Neural cell (in vitro differentiated cells): Measurements from ENCODE around the gene RANGAP1. TPM values are rescaled to one million over a fixed set of nuclear protein-coding genes. Genes with fewer than 3 reads are reported as not detected.

Experiments
- H2AFZ ChIP-seq: fragments of 200-600, 300-800 bp; sonication (generic), shearing (Covaris generic); 2 replicates; pipeline ENCODE4 v1.6.0; 2014; ENCODE audit warnings: low read depth, mild to moderate bottlenecking, antibody characterized with exemption, low read length, moderate library complexity
- H3F3A ChIP-seq: fragments of 200-600 bp; shearing (Covaris generic); 2 replicates; pipeline ENCODE4 v1.6.1; 2016; ENCODE audit warnings: mild to moderate bottlenecking, moderate library complexity, mixed read lengths, antibody characterized with exemption, low read length; ENCODE audit not compliant: insufficient read depth, poor library complexity, severe bottlenecking
- H3K27ac ChIP-seq: fragments of 200-600, 300-800 bp; sonication (generic), shearing (Covaris generic); 2 replicates; pipeline ENCODE4 v1.5.1; 2014; ENCODE audit warnings: mild to moderate bottlenecking, low read length, moderate library complexity
- H3K27me3 ChIP-seq: fragments of 300-800, 200-600 bp; sonication (generic), shearing (Covaris generic); 2 replicates; pipeline ENCODE4 v1.6.0; 2014; ENCODE audit warnings: mild to moderate bottlenecking, low read depth, low read length, moderate library complexity; ENCODE audit not compliant: insufficient read depth
- H3K36me3 ChIP-seq: fragments of 300-800, 200-600 bp; sonication (generic), shearing (Covaris generic); 2 replicates; pipeline ENCODE4 v1.5.1; 2014; ENCODE audit warnings: mild to moderate bottlenecking, antibody characterized with exemption, low read length, moderate library complexity; ENCODE audit not compliant: insufficient read depth
- H3K4me2 ChIP-seq: fragments of 300-800, 200-600 bp; sonication (generic), shearing (Covaris generic); 2 replicates; pipeline ENCODE4 v1.6.0; 2014; ENCODE audit warnings: mild to moderate bottlenecking, low read length
- H3K4me3 ChIP-seq: fragments of 300-800, 200-600 bp; sonication (generic), shearing (Covaris generic); 2 replicates; pipeline ENCODE4 v1.5.1; 2014; ENCODE audit warnings: mild to moderate bottlenecking, low read length, moderate library complexity
- H3K79me2 ChIP-seq: fragments of 200-600 bp; shearing (Covaris generic); replicated peaks from 2 replicates; pipeline ENCODE4 v1.6.0; 2014; ENCODE audit warnings: mild to moderate bottlenecking, low read length, moderate library complexity; ENCODE audit not compliant: insufficient read depth
- H3K9ac ChIP-seq: fragments of 300-800, 200-600 bp; sonication (generic), shearing (Covaris generic); 2 replicates; pipeline ENCODE4 v1.6.1; 2016; ENCODE audit warnings: mild to moderate bottlenecking, low read length, mixed read lengths
- H3K9me2 ChIP-seq: fragments of 200-600 bp; shearing (Covaris generic); 2 replicates; pipeline ENCODE4 v1.6.1; 2016; ENCODE audit warnings: mild to moderate bottlenecking, low read length, mixed read lengths; ENCODE audit not compliant: insufficient read depth
- H3K9me3 ChIP-seq: fragments of 200-600, 300-800 bp; sonication (generic), shearing (Covaris generic); 2 replicates; pipeline ENCODE4 v1.6.1; 2016; ENCODE audit warnings: mild to moderate bottlenecking, mixed run types, low read length, moderate library complexity, mixed read lengths
- H4K20me1 ChIP-seq: fragments of 200-600 bp; shearing (Covaris generic); 2 replicates; pipeline ENCODE4 v1.6.1; 2016; ENCODE audit warnings: mild to moderate bottlenecking, mixed run types; ENCODE audit not compliant: insufficient read depth
- EP300 ChIP-seq: fragments of 450-650 bp; conservative IDR thresholded peaks from 2 replicates; pipeline ENCODE4 v1.6.1; 2014; ENCODE audit warnings: antibody characterized with exemption, mild to moderate bottlenecking, moderate library complexity; ENCODE audit not compliant: poor library complexity, severe bottlenecking
- EZH2 ChIP-seq: fragments of 200-600, 300-800 bp; shearing (Covaris generic), sonication (generic); IDR thresholded peaks from 2 replicates; pipeline ENCODE4 v1.6.1; 2014; ENCODE audit warnings: antibody characterized with exemption, low read length, borderline replicate concordance, mild to moderate bottlenecking; ENCODE audit not compliant: insufficient read depth, poor library complexity, severe bottlenecking
- MXI1 ChIP-seq: fragments of 450-650 bp; conservative IDR thresholded peaks from 2 replicates; pipeline ENCODE4 v1.6.1; 2014; ENCODE audit warnings: antibody characterized with exemption, mild to moderate bottlenecking; ENCODE audit not compliant: poor library complexity, severe bottlenecking
- POLR2AphosphoS5 ChIP-seq: IDR thresholded peaks from 2 replicates; pipeline ENCODE4 v1.6.1; 2012
- RAD21 ChIP-seq: fragments of 450-650 bp; conservative IDR thresholded peaks from 2 replicates; pipeline ENCODE4 v1.6.1; 2014; ENCODE audit warnings: antibody characterized with exemption, mild to moderate bottlenecking, moderate library complexity
- SMC3 ChIP-seq: fragments of 450-650 bp; conservative IDR thresholded peaks from 2 replicates; pipeline ENCODE4 v1.6.1; 2014; ENCODE audit warnings: antibody characterized with exemption, mild to moderate bottlenecking, moderate library complexity; ENCODE audit not compliant: poor library complexity
- TAF1 ChIP-seq: IDR thresholded peaks from 2 replicates; pipeline ENCODE4 v1.6.1; 2012; ENCODE audit warnings: low read depth
- polyA plus RNA-seq: library from polyadenylated mRNA; depleted of rRNA; stranded (reverse); fragments of >200 nt; gene quantifications from 2 replicates; pipeline ENCODE4 v1.2.3, GENCODE V29; 2014
- TF ChIP-seq, protein P1 (sequence below): fragments of 450-650 bp; IDR thresholded peaks from 2 replicates; pipeline ENCODE4 v1.5.1; 2014; ENCODE audit warnings: antibody characterized with exemption, mild to moderate bottlenecking, moderate library complexity; ENCODE audit not compliant: poor library complexity, severe bottlenecking
- TF ChIP-seq, protein P2 (sequence below): IDR thresholded peaks from 2 replicates; pipeline ENCODE4 v1.6.1; 2012; ENCODE audit warnings: borderline replicate concordance

RANGAP1 gene
- polyA plus RNA-seq, 1 donor from 2014 or later = 48.6 TPM

DNA sequence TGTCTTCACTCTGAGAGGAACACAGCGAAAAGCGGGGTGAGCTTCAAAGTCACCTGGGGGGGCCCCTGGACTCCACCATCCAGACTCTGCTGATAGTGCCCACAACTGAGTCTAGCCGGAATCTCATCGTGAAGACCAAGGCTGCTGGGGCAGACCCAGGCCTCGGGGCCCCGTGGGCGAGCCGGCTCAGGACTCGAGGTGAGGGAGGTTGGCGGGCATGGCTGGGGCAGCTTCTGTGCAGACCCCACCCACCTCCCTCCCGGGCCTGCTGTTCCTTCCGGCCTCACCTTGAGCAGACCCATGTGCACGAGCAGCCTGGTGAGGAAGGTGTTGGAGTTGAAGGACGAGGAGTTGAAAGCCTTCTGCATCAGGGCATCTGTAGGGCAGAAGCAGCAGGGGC lies 36.5 kb downstream of the RANGAP1 start:
- no peaks in the 10 kb centered on the region for H3K9me2 ChIP-seq
- H3K4me2 ChIP-seq = no peak overlapping the region
- H3K79me2 ChIP-seq = no peaks in the 10 kb centered on the region
- H4K20me1 ChIP-seq = no peaks in the 10 kb centered on the region
- no peak overlapping the region for H3K4me3 ChIP-seq
- H3K27ac ChIP-seq = no peak overlapping the region
- no peaks in the 10 kb centered on the region for H3K27me3 ChIP-seq
- H3K9ac ChIP-seq = no peak overlapping the region
- no peaks in the 10 kb centered on the region for H3K36me3 ChIP-seq
- H3K9me3 ChIP-seq = no peaks in the 10 kb centered on the region
- TF ChIP-seq, protein P1, sequence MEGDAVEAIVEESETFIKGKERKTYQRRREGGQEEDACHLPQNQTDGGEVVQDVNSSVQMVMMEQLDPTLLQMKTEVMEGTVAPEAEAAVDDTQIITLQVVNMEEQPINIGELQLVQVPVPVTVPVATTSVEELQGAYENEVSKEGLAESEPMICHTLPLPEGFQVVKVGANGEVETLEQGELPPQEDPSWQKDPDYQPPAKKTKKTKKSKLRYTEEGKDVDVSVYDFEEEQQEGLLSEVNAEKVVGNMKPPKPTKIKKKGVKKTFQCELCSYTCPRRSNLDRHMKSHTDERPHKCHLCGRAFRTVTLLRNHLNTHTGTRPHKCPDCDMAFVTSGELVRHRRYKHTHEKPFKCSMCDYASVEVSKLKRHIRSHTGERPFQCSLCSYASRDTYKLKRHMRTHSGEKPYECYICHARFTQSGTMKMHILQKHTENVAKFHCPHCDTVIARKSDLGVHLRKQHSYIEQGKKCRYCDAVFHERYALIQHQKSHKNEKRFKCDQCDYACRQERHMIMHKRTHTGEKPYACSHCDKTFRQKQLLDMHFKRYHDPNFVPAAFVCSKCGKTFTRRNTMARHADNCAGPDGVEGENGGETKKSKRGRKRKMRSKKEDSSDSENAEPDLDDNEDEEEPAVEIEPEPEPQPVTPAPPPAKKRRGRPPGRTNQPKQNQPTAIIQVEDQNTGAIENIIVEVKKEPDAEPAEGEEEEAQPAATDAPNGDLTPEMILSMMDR = no peak
- TF ChIP-seq MXI1 (no peak), EP300 (no peak), SMC3 (no peak), POLR2AphosphoS5 (no peak), RAD21 (no peak), EZH2 (no peak), TAF1 (no peak)
- TF ChIP-seq, protein P2, sequence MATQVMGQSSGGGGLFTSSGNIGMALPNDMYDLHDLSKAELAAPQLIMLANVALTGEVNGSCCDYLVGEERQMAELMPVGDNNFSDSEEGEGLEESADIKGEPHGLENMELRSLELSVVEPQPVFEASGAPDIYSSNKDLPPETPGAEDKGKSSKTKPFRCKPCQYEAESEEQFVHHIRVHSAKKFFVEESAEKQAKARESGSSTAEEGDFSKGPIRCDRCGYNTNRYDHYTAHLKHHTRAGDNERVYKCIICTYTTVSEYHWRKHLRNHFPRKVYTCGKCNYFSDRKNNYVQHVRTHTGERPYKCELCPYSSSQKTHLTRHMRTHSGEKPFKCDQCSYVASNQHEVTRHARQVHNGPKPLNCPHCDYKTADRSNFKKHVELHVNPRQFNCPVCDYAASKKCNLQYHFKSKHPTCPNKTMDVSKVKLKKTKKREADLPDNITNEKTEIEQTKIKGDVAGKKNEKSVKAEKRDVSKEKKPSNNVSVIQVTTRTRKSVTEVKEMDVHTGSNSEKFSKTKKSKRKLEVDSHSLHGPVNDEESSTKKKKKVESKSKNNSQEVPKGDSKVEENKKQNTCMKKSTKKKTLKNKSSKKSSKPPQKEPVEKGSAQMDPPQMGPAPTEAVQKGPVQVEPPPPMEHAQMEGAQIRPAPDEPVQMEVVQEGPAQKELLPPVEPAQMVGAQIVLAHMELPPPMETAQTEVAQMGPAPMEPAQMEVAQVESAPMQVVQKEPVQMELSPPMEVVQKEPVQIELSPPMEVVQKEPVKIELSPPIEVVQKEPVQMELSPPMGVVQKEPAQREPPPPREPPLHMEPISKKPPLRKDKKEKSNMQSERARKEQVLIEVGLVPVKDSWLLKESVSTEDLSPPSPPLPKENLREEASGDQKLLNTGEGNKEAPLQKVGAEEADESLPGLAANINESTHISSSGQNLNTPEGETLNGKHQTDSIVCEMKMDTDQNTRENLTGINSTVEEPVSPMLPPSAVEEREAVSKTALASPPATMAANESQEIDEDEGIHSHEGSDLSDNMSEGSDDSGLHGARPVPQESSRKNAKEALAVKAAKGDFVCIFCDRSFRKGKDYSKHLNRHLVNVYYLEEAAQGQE = no peak
- no peak overlapping the region for H2AFZ ChIP-seq
- no peaks in the 10 kb centered on the region for H3F3A ChIP-seq

DNA sequence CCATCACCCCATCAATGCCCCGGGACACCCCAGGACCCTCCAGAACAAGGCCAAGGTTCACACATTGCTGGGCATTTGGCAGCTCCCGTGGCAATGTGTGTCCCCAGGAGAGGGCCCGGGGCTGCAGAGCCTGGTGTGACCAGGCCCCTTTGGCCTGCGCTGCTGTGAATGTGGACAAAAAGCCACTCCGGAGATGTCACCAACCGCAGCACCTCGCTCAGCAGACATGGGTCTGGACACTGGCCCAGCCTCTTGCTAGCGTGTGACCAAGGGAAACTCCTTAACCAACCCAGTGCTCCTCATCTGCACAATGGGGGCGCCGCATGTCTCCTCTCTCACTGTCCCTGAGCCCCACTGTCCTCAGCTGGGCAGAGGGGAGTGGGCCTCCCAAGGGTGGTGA lies 37.2 kb downstream of the RANGAP1 start:
- Histone ChIP-seq H3K9ac (no peak overlapping the region), H3K9me2 (no peaks in the 10 kb centered on the region), H3K79me2 (no peaks in the 10 kb centered on the region), H3K27ac (no peak overlapping the region), H3F3A (no peaks in the 10 kb centered on the region), H2AFZ (no peak overlapping the region), H4K20me1 (no peaks in the 10 kb centered on the region), H3K4me3 (no peak overlapping the region), H3K4me2 (no peak overlapping the region), H3K27me3 (no peaks in the 10 kb centered on the region), H3K9me3 (no peaks in the 10 kb centered on the region), H3K36me3 (no peaks in the 10 kb centered on the region)
- no peak for TF ChIP-seq SMC3
- no peak for TF ChIP-seq MXI1
- TF ChIP-seq POLR2AphosphoS5 = no peak
- no peak for TF ChIP-seq EZH2
- TF ChIP-seq EP300 = no peak
- TF ChIP-seq, protein P1 = no peak
- TF ChIP-seq, protein P2 = no peak
- TF ChIP-seq RAD21 = no peak
- no peak for TF ChIP-seq TAF1
